HepG2 (cell line): ENCODE data around the gene ADCY7.

Experiments
- ZNF546 ChIP-seq: sonication (generic); formaldehyde crosslinking; conservative IDR thresholded peaks from 2 replicates; pipeline ENCODE4 v1.8.1; 2023; ENCODE audit warnings: mild to moderate bottlenecking, missing genetic modification reagents
- ZNF784 ChIP-seq: sonication (generic); formaldehyde crosslinking; IDR thresholded peaks from 2 replicates; pipeline ENCODE4 v1.5.1; 2020; ENCODE audit warnings: missing genetic modification reagents, mild to moderate bottlenecking, borderline replicate concordance
- TF ChIP-seq, protein P1 (sequence below): IDR thresholded peaks from 2 replicates; pipeline ENCODE4 v1.6.1; 2018; ENCODE audit warnings: missing genetic modification reagents, mild to moderate bottlenecking, missing compliant biosample characterization
- TF ChIP-seq, protein P2 (sequence below): sonication (generic); formaldehyde crosslinking; IDR thresholded peaks from 2 replicates; pipeline ENCODE4 v1.8.0; 2022; ENCODE audit warnings: missing genetic modification reagents, low read depth, mild to moderate bottlenecking, borderline replicate concordance
- TF ChIP-seq, protein P3 (sequence below), 2 experiments: IDR thresholded peaks; 2 replicates each; pipeline ENCODE4 v1.6.1; 2011 to 2012; ENCODE audit warnings: low read length in 2 of 2, borderline replicate concordance in 1 of 2, low read depth in 1 of 2, mild to moderate bottlenecking in 1 of 2, moderate library complexity in 1 of 2

- TF ChIP-seq ZNF784 (CRISPR knock-in tag) (no peak), ZNF546 (CRISPR knock-in tag) (no peak)
- TF ChIP-seq, protein P1, sequence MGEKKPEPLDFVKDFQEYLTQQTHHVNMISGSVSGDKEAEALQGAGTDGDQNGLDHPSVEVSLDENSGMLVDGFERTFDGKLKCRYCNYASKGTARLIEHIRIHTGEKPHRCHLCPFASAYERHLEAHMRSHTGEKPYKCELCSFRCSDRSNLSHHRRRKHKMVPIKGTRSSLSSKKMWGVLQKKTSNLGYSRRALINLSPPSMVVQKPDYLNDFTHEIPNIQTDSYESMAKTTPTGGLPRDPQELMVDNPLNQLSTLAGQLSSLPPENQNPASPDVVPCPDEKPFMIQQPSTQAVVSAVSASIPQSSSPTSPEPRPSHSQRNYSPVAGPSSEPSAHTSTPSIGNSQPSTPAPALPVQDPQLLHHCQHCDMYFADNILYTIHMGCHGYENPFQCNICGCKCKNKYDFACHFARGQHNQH (CRISPR knock-in tag), result no peak
- TF ChIP-seq, protein P2, sequence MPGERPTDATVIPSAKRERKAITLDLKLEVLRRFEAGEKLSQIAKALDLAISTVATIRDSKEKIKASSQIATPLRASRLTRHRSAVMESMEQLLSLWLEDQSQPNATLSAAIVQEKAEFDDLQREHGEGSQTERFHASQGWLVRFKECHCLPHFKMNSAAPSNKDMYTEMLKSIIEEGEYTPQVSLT (CRISPR knock-in tag), result no peak
- TF ChIP-seq, protein P3, sequence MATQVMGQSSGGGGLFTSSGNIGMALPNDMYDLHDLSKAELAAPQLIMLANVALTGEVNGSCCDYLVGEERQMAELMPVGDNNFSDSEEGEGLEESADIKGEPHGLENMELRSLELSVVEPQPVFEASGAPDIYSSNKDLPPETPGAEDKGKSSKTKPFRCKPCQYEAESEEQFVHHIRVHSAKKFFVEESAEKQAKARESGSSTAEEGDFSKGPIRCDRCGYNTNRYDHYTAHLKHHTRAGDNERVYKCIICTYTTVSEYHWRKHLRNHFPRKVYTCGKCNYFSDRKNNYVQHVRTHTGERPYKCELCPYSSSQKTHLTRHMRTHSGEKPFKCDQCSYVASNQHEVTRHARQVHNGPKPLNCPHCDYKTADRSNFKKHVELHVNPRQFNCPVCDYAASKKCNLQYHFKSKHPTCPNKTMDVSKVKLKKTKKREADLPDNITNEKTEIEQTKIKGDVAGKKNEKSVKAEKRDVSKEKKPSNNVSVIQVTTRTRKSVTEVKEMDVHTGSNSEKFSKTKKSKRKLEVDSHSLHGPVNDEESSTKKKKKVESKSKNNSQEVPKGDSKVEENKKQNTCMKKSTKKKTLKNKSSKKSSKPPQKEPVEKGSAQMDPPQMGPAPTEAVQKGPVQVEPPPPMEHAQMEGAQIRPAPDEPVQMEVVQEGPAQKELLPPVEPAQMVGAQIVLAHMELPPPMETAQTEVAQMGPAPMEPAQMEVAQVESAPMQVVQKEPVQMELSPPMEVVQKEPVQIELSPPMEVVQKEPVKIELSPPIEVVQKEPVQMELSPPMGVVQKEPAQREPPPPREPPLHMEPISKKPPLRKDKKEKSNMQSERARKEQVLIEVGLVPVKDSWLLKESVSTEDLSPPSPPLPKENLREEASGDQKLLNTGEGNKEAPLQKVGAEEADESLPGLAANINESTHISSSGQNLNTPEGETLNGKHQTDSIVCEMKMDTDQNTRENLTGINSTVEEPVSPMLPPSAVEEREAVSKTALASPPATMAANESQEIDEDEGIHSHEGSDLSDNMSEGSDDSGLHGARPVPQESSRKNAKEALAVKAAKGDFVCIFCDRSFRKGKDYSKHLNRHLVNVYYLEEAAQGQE (IDR thresholded peaks at IDR 0.05; ENCODE audit: borderline replicate concordance in 1 of 2, low read depth in 1 of 2, low read length in 2 of 2), result no peak
Measured at GRCh38 chr16:50273382-50273690, 7.0 kb downstream of the ADCY7 start.
